GM19025 (cell line): Measurements from ENCODE around the gene RSBN1L.
"Not testable (repeated sequence)": the region's sequence is repeated elsewhere in the genome, so short reads cannot be mapped to it uniquely, and the experiment has no call there.

Source experiments
- ATAC-seq: cut with Tn5 transposase; IDR thresholded peaks from one replicate; pipeline ENCODE4 v1.9.1; 2021; ENCODE audit warnings: mild to moderate bottlenecking, low read depth, moderate library complexity; ENCODE audit not compliant: unreplicated experiment

The RSBN1L gene

GRCh38 chr7:77765481-77765880 lies 69.2 kb downstream of the RSBN1L start:
- no peak for ATAC-seq

GRCh38 chr7:77765906-77766800 lies 69.9 kb downstream of the RSBN1L start:
- ATAC-seq = no peak

GRCh38 chr7:77766801-77767605 lies 70.7 kb downstream of the RSBN1L start:
- ATAC-seq = no peak

- ATAC-seq = no peak
Measured at GRCh38 chr7:77770316-77770715, 74.1 kb downstream of the RSBN1L start.

- no peak for ATAC-seq
Measured at GRCh38 chr7:77771901-77772300, 75.6 kb downstream of the RSBN1L start.

- ATAC-seq = no peak
Measured at GRCh38 chr7:77778535-77778934, 82.3 kb downstream of the RSBN1L start.

- ATAC-seq = no peak
Measured at GRCh38 chr7:77782383-77782782, 86.1 kb downstream of the RSBN1L start.

- ATAC-seq = no peak
Measured at GRCh38 chr7:77783111-77783510, 86.9 kb downstream of the RSBN1L start.

- no peak for ATAC-seq
Measured at GRCh38 chr7:77783545-77783944, 87.3 kb downstream of the RSBN1L start.

GRCh38 chr7:77784426-77784825 lies 88.2 kb downstream of the RSBN1L start:
- ATAC-seq = not testable (repeated sequence)

- ATAC-seq = no peak
Measured at GRCh38 chr7:77786018-77786417, 89.8 kb downstream of the RSBN1L start.

- no peak for ATAC-seq
Measured at GRCh38 chr7:77786741-77787140, 90.5 kb downstream of the RSBN1L start.

GRCh38 chr7:77788327-77788902 lies 92.2 kb downstream of the RSBN1L start:
- ATAC-seq = no peak

GRCh38 chr7:77791336-77791735 lies 95.1 kb downstream of the RSBN1L start:
- ATAC-seq = no peak

- ATAC-seq = no peak
Measured at GRCh38 chr7:77791956-77792355, 95.7 kb downstream of the RSBN1L start.

- ATAC-seq = no peak
Measured at GRCh38 chr7:77794000-77794399, 97.7 kb downstream of the RSBN1L start.

GRCh38 chr7:77796109-77796508 lies 99.8 kb downstream of the RSBN1L start:
- no peak for ATAC-seq

GRCh38 chr7:77796960-77797359 lies 100.7 kb downstream of the RSBN1L start:
- ATAC-seq = no peak

- ATAC-seq = peak; percentile 24
Measured at GRCh38 chr7:77797734-77798393, 101.6 kb downstream of the RSBN1L start.

- ATAC-seq = peak; percentile 88
Measured at GRCh38 chr7:77798394-77799077, 102.3 kb downstream of the RSBN1L start, which contains the start of the genes PHTF2 and TMEM60. Gene PHTF2 (plus strand): TSS chr7:77798773. Gene TMEM60 (minus strand): TSS chr7:77798434. CDS start chr7:77794373, 4,061 bp downstream.
